Measurements from ENCODE around the gene SBF2. TPM values are rescaled to one million over a fixed set of nuclear protein-coding genes. Genes with fewer than 3 reads are reported as not detected.

The SBF2 gene
- total RNA-seq, 1 donor from 2014 or later: 4.2 TPM

DNA sequence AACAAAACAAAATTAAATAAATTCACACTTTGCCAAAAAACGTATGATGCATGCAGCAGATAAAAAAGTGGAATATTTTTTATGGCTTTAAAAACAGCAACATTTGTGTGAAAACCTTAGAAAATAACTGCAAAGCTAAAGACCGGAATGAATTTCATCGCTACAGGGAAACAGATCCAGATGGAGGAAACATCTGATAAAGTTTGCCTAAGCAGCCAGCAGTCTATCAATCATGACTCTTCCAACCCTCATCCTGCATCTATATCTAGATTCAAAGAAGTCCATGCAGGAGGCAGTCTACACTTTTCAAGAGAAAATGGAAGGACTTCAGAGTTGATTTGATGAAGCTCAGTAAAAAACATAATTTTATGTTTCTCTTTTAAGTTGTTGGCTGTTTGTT lies 503.3 kb downstream of the SBF2 start:
- intact Hi-C loops (cut with micrococcal nuclease): no loop called here
- H3K9me3 Mint-ChIP-seq: no peaks in the 10 kb centered on the region

DNA sequence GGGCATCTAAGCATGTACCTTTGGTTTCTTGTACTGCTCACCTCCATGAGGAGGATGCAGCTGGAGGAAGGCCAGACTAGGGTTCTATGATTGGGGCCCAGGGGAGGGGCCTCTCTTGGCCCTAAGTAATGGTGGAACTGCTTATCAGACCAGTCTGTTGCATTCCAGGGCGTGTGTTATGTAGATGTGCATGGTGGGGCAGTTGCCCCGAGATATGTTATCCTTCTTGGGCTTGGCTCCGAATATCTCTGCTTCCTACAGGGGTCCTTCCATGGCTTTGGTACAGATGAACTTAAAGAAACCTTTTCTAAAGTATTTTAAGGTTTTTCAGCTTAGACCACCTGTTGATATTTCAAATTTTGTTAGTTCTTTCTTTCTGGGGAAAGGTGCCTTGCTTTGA lies 504.1 kb downstream of the SBF2 start:
- Mint-ChIP-seq H3K27ac (no peak overlapping the region), H3K4me3 (ENCODE audit: low read depth) (no peak overlapping the region), H3K9me3 (no peaks in the 10 kb centered on the region), H3K36me3 (ENCODE audit: low read depth) (peaks cover 4% of the 10 kb centered on the region), H3K27me3 (ENCODE audit: low read depth) (no peaks in the 10 kb centered on the region), H3K4me1 (ENCODE audit: low read depth) (peaks cover 6% of the 10 kb centered on the region)
- no peak for DNase-seq (ENCODE audit: low spot score)
- intact Hi-C loops (cut with micrococcal nuclease): no loop called here

More for the DNA sequence above, 503.3 kb downstream of the SBF2 start:
- H3K4me3 Mint-ChIP-seq (ENCODE audit: low read depth): no peak overlapping the region
- no peaks in the 10 kb centered on the region for H3K27me3 Mint-ChIP-seq (ENCODE audit: low read depth)
- H3K27ac Mint-ChIP-seq: no peak overlapping the region
- peaks cover 4% of the 10 kb centered on the region for H3K36me3 Mint-ChIP-seq (ENCODE audit: low read depth)
- H3K4me1 Mint-ChIP-seq (ENCODE audit: low read depth): peaks cover 6% of the 10 kb centered on the region
- DNase-seq (ENCODE audit: low spot score): no peak

DNA sequence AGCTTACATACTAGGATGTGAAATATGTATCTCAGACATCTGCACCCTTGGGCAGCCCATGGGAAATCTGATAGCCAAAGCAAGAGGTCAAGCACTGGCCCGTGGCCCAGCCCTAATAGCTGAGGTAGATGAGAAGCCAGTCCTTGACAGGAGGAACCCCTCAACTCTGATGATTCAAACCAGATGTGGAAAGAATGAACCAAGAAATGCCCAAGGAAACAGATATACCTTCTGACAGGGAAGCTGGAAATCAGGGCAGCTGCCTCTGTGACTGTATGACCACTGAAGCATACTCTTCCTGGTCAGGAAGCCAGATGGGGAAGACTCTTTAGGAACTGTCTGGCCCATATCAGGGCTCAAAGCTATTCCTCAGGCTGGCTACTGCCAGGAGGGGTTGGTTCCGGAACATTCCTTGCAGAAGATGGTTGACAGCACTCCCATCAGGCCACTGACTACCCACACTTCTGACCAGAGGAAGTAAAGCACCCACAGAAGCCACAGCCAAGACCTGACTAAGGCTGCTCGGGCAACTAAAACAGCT lies 506.0 kb downstream of the SBF2 start:
- DNase-seq (ENCODE audit: low spot score): no peak
- H3K9me3 Mint-ChIP-seq: no peaks in the 10 kb centered on the region
- peaks cover 4% of the 10 kb centered on the region for H3K36me3 Mint-ChIP-seq (ENCODE audit: low read depth)
- H3K4me1 Mint-ChIP-seq (ENCODE audit: low read depth): peaks cover 6% of the 10 kb centered on the region
- intact Hi-C loops (cut with micrococcal nuclease): no loop called here
- no peak overlapping the region for H3K4me3 Mint-ChIP-seq (ENCODE audit: low read depth)
- no peaks in the 10 kb centered on the region for H3K27me3 Mint-ChIP-seq (ENCODE audit: low read depth)
- H3K27ac Mint-ChIP-seq: no peak overlapping the region

DNA sequence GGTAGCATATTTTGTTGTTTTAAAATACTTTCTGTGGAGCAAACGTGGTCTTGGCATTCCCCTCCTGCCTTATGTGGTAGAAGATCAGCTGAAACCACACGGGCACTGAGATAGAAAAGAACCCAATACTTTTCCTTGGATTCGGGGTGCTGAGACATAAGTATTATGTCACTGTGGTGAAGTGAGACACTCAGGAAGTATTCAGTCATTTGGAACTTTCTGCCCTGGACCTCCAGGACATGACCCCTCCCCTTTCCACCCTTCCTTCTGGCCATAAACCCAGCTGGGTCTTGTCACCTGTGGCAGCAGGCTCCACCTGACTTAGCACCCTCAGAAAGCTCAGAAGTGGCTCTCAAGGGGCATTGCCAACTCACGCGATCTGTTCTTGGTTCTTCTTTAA lies 506.8 kb downstream of the SBF2 start:
- Mint-ChIP-seq H3K4me3 (ENCODE audit: low read depth) (no peak overlapping the region), H3K27ac (no peak overlapping the region), H3K36me3 (ENCODE audit: low read depth) (peaks cover 4% of the 10 kb centered on the region), H3K9me3 (no peaks in the 10 kb centered on the region), H3K4me1 (ENCODE audit: low read depth) (peaks cover 6% of the 10 kb centered on the region), H3K27me3 (ENCODE audit: low read depth) (no peaks in the 10 kb centered on the region)
- DNase-seq (ENCODE audit: low spot score): no peak
- intact Hi-C loops (cut with micrococcal nuclease): no loop called here

DNA sequence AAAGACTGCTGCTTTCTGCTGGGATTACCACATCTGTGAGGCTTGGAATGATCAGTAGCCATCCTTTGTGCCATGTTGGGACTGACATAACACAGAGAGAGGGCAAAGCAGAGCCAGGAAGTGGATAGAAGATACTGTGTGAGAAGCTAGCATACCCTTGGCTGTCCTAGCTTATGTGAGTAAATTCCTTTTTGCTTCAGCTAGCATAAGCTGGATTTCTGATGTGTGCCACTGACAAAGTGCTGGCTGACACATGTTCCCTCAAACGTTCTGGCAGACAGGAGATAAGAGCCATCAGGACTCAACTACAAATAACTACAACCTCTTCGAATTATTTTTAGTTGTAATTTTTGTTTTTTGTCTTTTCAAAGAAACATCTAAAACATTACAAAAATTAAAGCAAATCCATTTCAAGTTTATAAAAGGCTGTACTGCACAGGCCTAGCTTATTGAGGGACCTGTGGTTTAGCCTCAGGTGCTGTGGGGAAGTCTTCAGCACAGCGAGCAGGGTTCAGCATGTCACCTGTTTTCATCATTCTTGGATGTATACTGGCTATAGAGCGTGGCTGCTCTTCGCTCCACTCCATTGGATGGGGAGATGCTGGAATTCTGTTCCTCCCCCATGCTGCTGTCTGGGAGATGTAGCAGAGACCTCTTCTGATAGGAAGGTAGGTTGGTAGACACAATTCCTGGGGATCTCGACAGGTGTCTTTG lies 509.3 kb downstream of the SBF2 start:
- intact Hi-C loops (cut with micrococcal nuclease): no loop called here
- no peak overlapping the region for H3K4me3 Mint-ChIP-seq (ENCODE audit: low read depth)
- H3K9me3 Mint-ChIP-seq: no peaks in the 10 kb centered on the region
- H3K36me3 Mint-ChIP-seq (ENCODE audit: low read depth): peaks cover 8% of the 10 kb centered on the region
- DNase-seq (ENCODE audit: low spot score): no peak
- H3K27me3 Mint-ChIP-seq (ENCODE audit: low read depth): no peaks in the 10 kb centered on the region
- H3K4me1 Mint-ChIP-seq (ENCODE audit: low read depth): peaks cover 7% of the 10 kb centered on the region
- no peak overlapping the region for H3K27ac Mint-ChIP-seq

DNA sequence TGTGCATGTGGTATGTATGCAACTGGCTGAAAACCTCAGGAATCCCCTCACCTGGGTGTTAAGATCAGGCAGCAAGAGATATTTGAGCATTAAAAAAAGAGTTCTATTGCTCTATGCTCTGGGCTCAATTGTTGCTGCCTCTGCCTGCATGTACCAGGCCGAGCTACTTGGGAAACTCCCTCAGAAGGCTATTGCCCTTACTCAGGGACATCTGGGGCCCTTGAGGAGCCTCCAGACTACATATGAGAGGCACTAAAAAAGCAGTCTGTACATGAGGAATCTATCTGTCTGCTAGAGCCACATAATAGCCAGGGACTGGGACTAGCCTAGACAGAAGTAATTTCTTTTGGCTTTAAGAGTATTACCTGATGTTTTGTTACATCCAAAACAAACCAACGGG lies 510.0 kb downstream of the SBF2 start:
- no peak overlapping the region for H3K4me3 Mint-ChIP-seq (ENCODE audit: low read depth)
- peaks cover 8% of the 10 kb centered on the region for H3K36me3 Mint-ChIP-seq (ENCODE audit: low read depth)
- intact Hi-C loops (cut with micrococcal nuclease): no loop called here
- H3K27ac Mint-ChIP-seq: no peak overlapping the region
- H3K9me3 Mint-ChIP-seq: no peaks in the 10 kb centered on the region
- DNase-seq (ENCODE audit: low spot score): no peak
- peaks cover 7% of the 10 kb centered on the region for H3K4me1 Mint-ChIP-seq (ENCODE audit: low read depth)
- no peaks in the 10 kb centered on the region for H3K27me3 Mint-ChIP-seq (ENCODE audit: low read depth)

DNA sequence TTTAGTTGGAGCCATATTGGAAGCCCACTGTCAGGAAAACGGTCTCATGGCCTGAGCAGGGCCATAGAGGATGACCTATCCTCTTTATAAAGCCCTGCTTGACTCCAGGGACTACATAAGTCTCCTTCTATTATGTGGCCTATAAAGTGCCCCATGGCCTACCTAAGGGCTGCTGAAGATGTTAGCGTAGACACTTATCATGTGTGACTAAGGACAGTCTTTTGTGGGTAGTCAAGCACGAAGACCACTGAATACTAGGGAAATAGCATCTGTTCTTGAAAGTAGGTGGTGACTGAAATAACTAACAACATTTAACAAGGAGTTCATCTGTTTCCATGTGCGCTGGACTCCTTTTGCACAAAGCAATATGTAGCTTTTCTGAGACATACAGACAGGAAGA lies 513.1 kb downstream of the SBF2 start:
- H3K36me3 Mint-ChIP-seq (ENCODE audit: low read depth): peaks cover 5% of the 10 kb centered on the region
- H3K4me3 Mint-ChIP-seq (ENCODE audit: low read depth): no peak overlapping the region
- no peak for DNase-seq (ENCODE audit: low spot score)
- no peak overlapping the region for H3K27ac Mint-ChIP-seq
- no peaks in the 10 kb centered on the region for H3K9me3 Mint-ChIP-seq
- peaks cover 5% of the 10 kb centered on the region for H3K4me1 Mint-ChIP-seq (ENCODE audit: low read depth)
- H3K27me3 Mint-ChIP-seq (ENCODE audit: low read depth): no peaks in the 10 kb centered on the region
- intact Hi-C loops (cut with micrococcal nuclease): no loop called here

DNA sequence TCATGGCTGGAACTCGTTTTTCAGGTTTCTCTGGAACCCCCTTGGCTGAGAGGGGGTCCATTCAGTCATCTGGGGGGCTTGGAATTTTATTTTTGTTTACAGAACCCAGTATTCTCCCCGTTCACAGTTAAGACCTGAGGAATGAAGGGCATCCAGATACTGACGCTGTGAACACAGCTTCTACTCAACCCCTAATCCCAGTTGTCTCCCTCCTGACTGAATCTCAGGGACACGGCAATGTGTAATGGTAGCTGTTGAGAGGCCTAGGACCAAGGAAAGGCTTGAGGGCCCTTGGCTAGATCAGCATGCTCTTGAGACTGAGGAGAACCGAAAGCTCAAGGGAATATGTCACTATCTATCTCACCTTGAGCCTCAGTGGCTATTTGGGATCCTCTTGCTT lies 516.5 kb downstream of the SBF2 start:
- no peak for DNase-seq (ENCODE audit: low spot score)
- Mint-ChIP-seq H3K4me3 (ENCODE audit: low read depth) (no peak overlapping the region), H3K4me1 (ENCODE audit: low read depth) (peaks cover 5% of the 10 kb centered on the region), H3K27me3 (ENCODE audit: low read depth) (no peaks in the 10 kb centered on the region), H3K27ac (no peak overlapping the region), H3K36me3 (ENCODE audit: low read depth) (peaks cover 5% of the 10 kb centered on the region), H3K9me3 (no peaks in the 10 kb centered on the region)
- intact Hi-C loops (cut with micrococcal nuclease): no loop called here

DNA sequence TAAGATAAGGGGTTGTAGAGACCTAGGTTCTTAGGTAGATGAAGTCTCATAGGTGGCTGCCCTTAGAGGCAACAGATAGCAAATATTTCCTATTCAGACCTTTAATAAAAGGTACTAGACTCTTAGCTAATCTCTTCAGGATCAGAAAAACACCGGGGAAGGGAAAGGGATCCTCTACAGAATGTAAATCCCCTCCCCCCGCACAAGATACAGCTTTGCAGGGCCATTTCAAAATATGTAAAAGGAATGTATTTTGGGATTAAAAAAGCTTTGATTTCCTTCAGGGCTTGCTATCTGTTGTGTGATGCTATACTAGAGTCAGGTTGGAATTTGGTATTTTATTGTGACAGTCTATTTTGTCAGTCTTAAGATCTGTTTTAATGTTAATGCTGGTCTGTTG lies 517.0 kb downstream of the SBF2 start:
- intact Hi-C loops (cut with micrococcal nuclease): no loop called here
- H3K27ac Mint-ChIP-seq: no peak overlapping the region
- H3K27me3 Mint-ChIP-seq (ENCODE audit: low read depth): no peaks in the 10 kb centered on the region

DNA sequence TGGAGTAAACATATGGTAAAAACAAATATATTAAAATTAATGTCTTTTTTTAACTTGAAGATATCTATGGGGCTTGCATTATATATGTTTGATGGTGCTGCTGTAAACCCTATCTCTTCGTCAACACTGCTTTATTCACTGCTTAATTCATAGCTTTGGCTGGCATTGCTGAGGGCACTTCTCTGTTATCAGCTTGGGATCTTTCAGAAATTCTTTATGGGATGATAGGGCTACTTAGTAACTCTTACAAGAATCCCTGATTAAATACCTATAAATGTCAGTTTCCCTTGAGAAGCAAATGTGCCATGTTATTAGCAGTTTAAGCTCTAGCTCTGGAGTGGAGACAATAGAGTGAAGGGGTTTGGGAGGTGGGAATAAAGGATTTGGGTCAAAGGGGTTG lies 517.8 kb downstream of the SBF2 start:
- Mint-ChIP-seq H3K27me3 (ENCODE audit: low read depth) (no peaks in the 10 kb centered on the region), H3K9me3 (no peaks in the 10 kb centered on the region), H3K27ac (no peak overlapping the region), H3K4me3 (ENCODE audit: low read depth) (no peak overlapping the region), H3K36me3 (ENCODE audit: low read depth) (peaks cover 5% of the 10 kb centered on the region), H3K4me1 (ENCODE audit: low read depth) (no peaks in the 10 kb centered on the region)
- intact Hi-C loops (cut with micrococcal nuclease): no loop called here
- DNase-seq (ENCODE audit: low spot score): no peak

More for the DNA sequence above, 517.0 kb downstream of the SBF2 start:
- no peak overlapping the region for H3K4me3 Mint-ChIP-seq (ENCODE audit: low read depth)
- peaks cover 4% of the 10 kb centered on the region for H3K4me1 Mint-ChIP-seq (ENCODE audit: low read depth)
- H3K36me3 Mint-ChIP-seq (ENCODE audit: low read depth): peaks cover 5% of the 10 kb centered on the region
- H3K9me3 Mint-ChIP-seq: no peaks in the 10 kb centered on the region
- no peak for DNase-seq (ENCODE audit: low spot score)

DNA sequence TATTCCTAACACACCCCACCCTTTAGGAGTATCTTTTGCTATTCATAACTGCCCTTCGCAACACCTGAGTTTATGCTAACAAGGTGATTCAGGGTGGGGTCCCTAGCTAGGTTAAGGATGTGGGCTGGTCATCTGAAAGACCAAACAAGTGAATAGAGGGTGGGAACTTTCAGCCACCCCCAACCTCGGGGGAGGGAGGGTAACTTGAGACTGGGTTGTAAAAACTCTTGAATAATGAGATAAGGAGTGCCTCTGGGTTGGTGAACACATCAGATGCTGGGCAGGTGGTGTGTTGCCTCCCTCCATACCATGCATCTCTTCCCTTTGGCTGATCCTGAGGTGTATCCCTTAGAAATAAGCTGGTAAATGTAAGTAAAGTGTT lies 518.6 kb downstream of the SBF2 start:
- intact Hi-C loops (cut with micrococcal nuclease): no loop called here
- Mint-ChIP-seq H3K36me3 (ENCODE audit: low read depth) (peaks cover 2% of the 10 kb centered on the region), H3K27me3 (ENCODE audit: low read depth) (no peaks in the 10 kb centered on the region), H3K9me3 (no peaks in the 10 kb centered on the region), H3K27ac (no peak overlapping the region), H3K4me1 (ENCODE audit: low read depth) (no peaks in the 10 kb centered on the region), H3K4me3 (ENCODE audit: low read depth) (no peak overlapping the region)
- DNase-seq (ENCODE audit: low spot score): no peak

DNA sequence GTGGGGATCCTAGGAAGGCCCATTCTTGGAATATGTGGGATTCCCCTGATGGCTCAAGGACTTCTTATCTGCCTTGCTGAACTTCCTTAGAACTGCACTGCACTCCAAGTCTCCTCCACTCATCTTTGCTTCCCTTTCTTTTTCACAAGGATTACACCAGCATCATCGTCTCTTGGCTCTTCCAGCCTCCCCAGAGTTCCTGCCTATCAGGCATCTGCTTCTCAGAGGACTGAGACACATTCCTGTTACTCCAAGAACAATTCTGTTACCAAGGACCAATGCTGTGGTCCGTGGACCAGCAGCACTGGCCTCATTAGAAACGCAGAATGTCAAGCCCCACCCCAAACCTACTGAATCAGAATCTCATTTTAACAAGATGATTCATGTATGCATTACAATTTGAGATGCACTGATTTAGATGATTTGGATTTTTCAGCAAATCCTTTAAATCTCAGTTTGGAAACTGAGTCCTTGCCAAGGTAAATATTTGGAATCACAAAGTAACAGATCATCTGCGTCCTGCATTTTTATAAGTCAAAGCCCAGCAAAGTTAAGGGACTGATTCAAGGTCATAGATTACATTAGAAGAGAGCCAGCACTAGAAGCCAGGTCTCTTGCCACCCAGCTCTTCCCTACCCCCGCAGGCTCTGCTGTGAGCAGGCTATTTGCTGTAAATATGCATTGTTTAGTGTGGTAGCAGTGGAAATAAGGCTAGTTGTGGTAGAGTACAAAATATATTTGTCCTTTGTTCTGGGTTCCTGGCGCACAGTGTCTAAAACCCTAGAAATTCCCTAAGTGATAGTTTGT lies 519.2 kb downstream of the SBF2 start:
- H3K4me1 Mint-ChIP-seq (ENCODE audit: low read depth): no peaks in the 10 kb centered on the region
- intact Hi-C loops (cut with micrococcal nuclease): no loop called here
- H3K9me3 Mint-ChIP-seq: no peaks in the 10 kb centered on the region
- no peak overlapping the region for H3K4me3 Mint-ChIP-seq (ENCODE audit: low read depth)
- H3K36me3 Mint-ChIP-seq (ENCODE audit: low read depth): no peaks in the 10 kb centered on the region
- H3K27me3 Mint-ChIP-seq (ENCODE audit: low read depth): no peaks in the 10 kb centered on the region
- DNase-seq (ENCODE audit: low spot score): no peak
- no peak overlapping the region for H3K27ac Mint-ChIP-seq

DNA sequence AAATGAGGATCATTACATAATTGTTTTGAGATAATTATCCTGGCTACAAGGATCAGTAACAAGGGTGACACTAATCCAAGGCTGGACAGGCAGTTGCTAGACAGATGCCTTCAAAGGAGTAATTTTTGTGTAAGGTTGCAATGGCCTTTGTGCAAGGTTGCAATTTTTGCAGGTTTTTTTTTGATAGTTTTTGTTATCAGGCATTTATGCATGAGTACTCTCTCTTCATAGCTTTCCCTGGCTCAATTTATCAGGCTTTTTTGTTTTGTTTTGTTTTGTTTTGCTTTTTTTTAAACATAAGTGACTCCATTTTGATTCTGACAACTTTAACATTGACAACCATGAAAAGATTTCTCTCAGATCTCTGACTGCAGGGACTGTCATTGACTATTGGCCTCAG lies 519.9 kb downstream of the SBF2 start:
- no peaks in the 10 kb centered on the region for H3K36me3 Mint-ChIP-seq (ENCODE audit: low read depth)
- H3K4me3 Mint-ChIP-seq (ENCODE audit: low read depth): no peak overlapping the region
- H3K9me3 Mint-ChIP-seq: no peaks in the 10 kb centered on the region
- H3K27ac Mint-ChIP-seq: no peak overlapping the region
- no peaks in the 10 kb centered on the region for H3K27me3 Mint-ChIP-seq (ENCODE audit: low read depth)
- no peak for DNase-seq (ENCODE audit: low spot score)
- intact Hi-C loops (cut with micrococcal nuclease): no loop called here
- no peaks in the 10 kb centered on the region for H3K4me1 Mint-ChIP-seq (ENCODE audit: low read depth)

All from activated T-helper 2 cell treated with anti-CD3 and anti-CD28 coated beads, Interferon-gamma antibody, Interleukin-2, Interleukin-4, amounts not matched to agents 10 μg/mL and 5 μg/mL and 100 μg/mL, durations not matched to agents 14 hours and 24 hours and 36 hours (primary cell).